Chondrocyte (in vitro differentiated cells): Measurements from ENCODE around the gene EMD. TPM values are rescaled to one million over a fixed set of nuclear protein-coding genes. Genes with fewer than 3 reads are reported as not detected.
A peak's percentile ranks its signal among the peaks of the same experiment; 100 is the strongest.
"Not testable (repeated sequence)": the region's sequence is repeated elsewhere in the genome, so short reads cannot be mapped to it uniquely, and the experiment has no call there.

Experiments used
- DNase-seq: peaks from one replicate; pipeline ENCODE4 v3.0.0; 2021; ENCODE audit warnings: mixed read lengths, low spot score
- H3K27ac Mint-ChIP-seq: one replicate; pipeline ENCODE4 v1.8.0; 2021; ENCODE audit warnings: mild to moderate bottlenecking, moderate library complexity, mixed read lengths; ENCODE audit not compliant: unreplicated experiment
- H3K27me3 Mint-ChIP-seq: 2 replicates; pipeline ENCODE4 v1.8.0; 2021; ENCODE audit warnings: low read depth, mixed read lengths
- H3K36me3 Mint-ChIP-seq: 2 replicates; pipeline ENCODE4 v1.8.0; 2021; ENCODE audit warnings: low read depth, mixed read lengths
- H3K4me1 Mint-ChIP-seq: 2 replicates; pipeline ENCODE4 v1.8.0; 2021; ENCODE audit warnings: low read depth, mild to moderate bottlenecking, mixed read lengths
- H3K4me3 Mint-ChIP-seq: one replicate; pipeline ENCODE4 v1.8.0; 2021; ENCODE audit warnings: mild to moderate bottlenecking, moderate library complexity, mixed read lengths; ENCODE audit not compliant: unreplicated experiment
- H3K9me3 Mint-ChIP-seq: 2 replicates; pipeline ENCODE4 v1.8.0; 2021; ENCODE audit warnings: low read depth, mixed read lengths
- CTCF ChIP-seq: fragments of 200-600 bp; sonication (generic); IDR thresholded peaks from 2 replicates; pipeline ENCODE4 v1.5.0; 2021; ENCODE audit warnings: antibody characterized with exemption, mild to moderate bottlenecking, moderate library complexity
- total RNA-seq: library from RNA; stranded (reverse); gene quantifications from 3 replicates; pipeline ENCODE4 v1.2.1, GENCODE V29; 2021

The EMD gene
- total RNA-seq, 1 donor from 2014 or later, result 81.1 TPM

- Mint-ChIP-seq H3K27me3 (no peaks in the 10 kb centered on the region), H3K9me3 (no peaks in the 10 kb centered on the region), H3K27ac (peak overlapping the region; percentile 49), H3K4me1 (peaks cover 34% of the 10 kb centered on the region), H3K4me3 (no peak overlapping the region), H3K36me3 (peaks cover 2% of the 10 kb centered on the region)
- TF ChIP-seq CTCF, result no peak
- DNase-seq, result no peak
Observed at GRCh38 chrX:154382483-154383069, 3.5 kb downstream of the EMD start.

GRCh38 chrX:154383359-154384283, 4.5 kb downstream of the EMD start:
- H3K4me3 Mint-ChIP-seq, result no peak overlapping the region
- no peak for DNase-seq
- no peak for TF ChIP-seq CTCF
- peaks cover 34% of the 10 kb centered on the region for H3K4me1 Mint-ChIP-seq
- no peaks in the 10 kb centered on the region for H3K27me3 Mint-ChIP-seq
- H3K27ac Mint-ChIP-seq, result peak overlapping the region; percentile 71
- H3K9me3 Mint-ChIP-seq, result no peaks in the 10 kb centered on the region
- peaks cover 2% of the 10 kb centered on the region for H3K36me3 Mint-ChIP-seq

- Mint-ChIP-seq H3K36me3 (peaks cover 2% of the 10 kb centered on the region), H3K4me1 (peaks cover 34% of the 10 kb centered on the region), H3K9me3 (no peaks in the 10 kb centered on the region), H3K27ac (no peak overlapping the region), H3K4me3 (no peak overlapping the region), H3K27me3 (no peaks in the 10 kb centered on the region)
- no peak for DNase-seq
- TF ChIP-seq CTCF, result peak; percentile 58
Observed at GRCh38 chrX:154384284-154384892, 5.3 kb downstream of the EMD start.

GRCh38 chrX:154388094-154388493, 9.0 kb downstream of the EMD start:
- not testable (repeated sequence) for H3K27me3 Mint-ChIP-seq, H3K27ac Mint-ChIP-seq, H3K36me3 Mint-ChIP-seq

GRCh38 chrX:154388649-154389048, 9.6 kb downstream of the EMD start:
- H3K27me3 Mint-ChIP-seq, H3K36me3 Mint-ChIP-seq, H3K27ac Mint-ChIP-seq, H3K4me3 Mint-ChIP-seq, H3K9me3 Mint-ChIP-seq, H3K4me1 Mint-ChIP-seq, DNase-seq: not testable (repeated sequence)

More at GRCh38 chrX:154388094-154388493, 9.0 kb downstream of the EMD start:
- H3K9me3 Mint-ChIP-seq, H3K4me3 Mint-ChIP-seq, DNase-seq: not testable (repeated sequence)
- peaks cover 14% of the 10 kb centered on the region for H3K4me1 Mint-ChIP-seq

- not testable (repeated sequence) for H3K36me3 Mint-ChIP-seq, H3K4me3 Mint-ChIP-seq, H3K27ac Mint-ChIP-seq, H3K4me1 Mint-ChIP-seq, H3K9me3 Mint-ChIP-seq, DNase-seq, H3K27me3 Mint-ChIP-seq
Observed at GRCh38 chrX:154389812-154390747, 11.0 kb downstream of the EMD start.

- DNase-seq, H3K27ac Mint-ChIP-seq, H3K9me3 Mint-ChIP-seq, H3K27me3 Mint-ChIP-seq: not testable (repeated sequence)
- peak overlapping the region; percentile 96 for H3K4me3 Mint-ChIP-seq
- peaks cover 20% of the 10 kb centered on the region for H3K36me3 Mint-ChIP-seq
- peaks cover 11% of the 10 kb centered on the region for H3K4me1 Mint-ChIP-seq
Observed at GRCh38 chrX:154396363-154396762, 17.3 kb downstream of the EMD start.
